ENCODE results near the gene TRIM9.

The TRIM9 gene

DNA sequence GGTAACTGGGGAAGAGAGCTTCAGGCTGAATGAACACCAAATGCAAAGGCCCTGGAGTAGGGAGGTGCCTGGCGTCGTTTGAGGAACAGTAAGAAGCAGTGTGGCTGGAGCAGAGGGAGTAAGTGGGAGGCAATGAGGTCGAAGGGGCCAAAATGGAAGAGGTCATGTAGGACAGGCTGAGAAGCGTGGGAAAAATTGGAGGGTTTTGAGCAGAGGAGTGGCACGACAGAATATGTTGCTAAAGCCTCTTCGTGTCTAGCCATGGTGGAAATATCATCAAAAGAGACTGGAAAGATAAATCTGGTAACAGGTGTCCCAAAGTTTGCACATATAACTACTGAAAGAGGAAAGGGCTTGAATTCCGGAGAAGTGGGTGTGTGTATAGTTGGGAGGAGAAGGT is 1.9 kb downstream of the TRIM9 start:
- no peak for TF ChIP-seq ZFX (IDR thresholded peaks at IDR 0.05)
- TF ChIP-seq, protein P1, sequence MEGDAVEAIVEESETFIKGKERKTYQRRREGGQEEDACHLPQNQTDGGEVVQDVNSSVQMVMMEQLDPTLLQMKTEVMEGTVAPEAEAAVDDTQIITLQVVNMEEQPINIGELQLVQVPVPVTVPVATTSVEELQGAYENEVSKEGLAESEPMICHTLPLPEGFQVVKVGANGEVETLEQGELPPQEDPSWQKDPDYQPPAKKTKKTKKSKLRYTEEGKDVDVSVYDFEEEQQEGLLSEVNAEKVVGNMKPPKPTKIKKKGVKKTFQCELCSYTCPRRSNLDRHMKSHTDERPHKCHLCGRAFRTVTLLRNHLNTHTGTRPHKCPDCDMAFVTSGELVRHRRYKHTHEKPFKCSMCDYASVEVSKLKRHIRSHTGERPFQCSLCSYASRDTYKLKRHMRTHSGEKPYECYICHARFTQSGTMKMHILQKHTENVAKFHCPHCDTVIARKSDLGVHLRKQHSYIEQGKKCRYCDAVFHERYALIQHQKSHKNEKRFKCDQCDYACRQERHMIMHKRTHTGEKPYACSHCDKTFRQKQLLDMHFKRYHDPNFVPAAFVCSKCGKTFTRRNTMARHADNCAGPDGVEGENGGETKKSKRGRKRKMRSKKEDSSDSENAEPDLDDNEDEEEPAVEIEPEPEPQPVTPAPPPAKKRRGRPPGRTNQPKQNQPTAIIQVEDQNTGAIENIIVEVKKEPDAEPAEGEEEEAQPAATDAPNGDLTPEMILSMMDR (conservative IDR thresholded peaks at IDR 0.05) = no peak

DNA sequence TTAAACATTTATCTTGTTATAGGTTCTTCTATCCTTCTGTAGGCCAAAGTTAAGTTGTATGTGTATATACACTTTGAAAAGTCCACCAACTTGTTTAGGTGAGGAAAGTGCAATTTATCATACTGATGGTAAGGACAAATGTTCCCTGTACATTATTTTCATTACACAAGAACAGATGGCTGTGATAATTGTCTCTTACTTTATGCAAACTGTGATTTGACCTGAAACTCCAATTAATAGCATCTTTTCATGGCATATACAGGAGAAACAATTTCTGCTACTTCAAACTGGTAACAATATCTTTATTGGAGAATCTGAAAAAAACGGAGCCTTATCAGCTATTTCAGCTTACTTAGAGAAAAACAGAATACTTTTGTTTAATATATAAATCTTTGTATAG is 5.6 kb downstream of the TRIM9 start:
- no peak overlapping the region for H3K27ac ChIP-seq
- TF ChIP-seq, protein P1 (conservative IDR thresholded peaks at IDR 0.05) = no peak
- TF ChIP-seq ZFX (IDR thresholded peaks at IDR 0.05) = no peak

More for the DNA sequence above, 1.9 kb downstream of the TRIM9 start:
- no peak overlapping the region for H3K27ac ChIP-seq

DNA sequence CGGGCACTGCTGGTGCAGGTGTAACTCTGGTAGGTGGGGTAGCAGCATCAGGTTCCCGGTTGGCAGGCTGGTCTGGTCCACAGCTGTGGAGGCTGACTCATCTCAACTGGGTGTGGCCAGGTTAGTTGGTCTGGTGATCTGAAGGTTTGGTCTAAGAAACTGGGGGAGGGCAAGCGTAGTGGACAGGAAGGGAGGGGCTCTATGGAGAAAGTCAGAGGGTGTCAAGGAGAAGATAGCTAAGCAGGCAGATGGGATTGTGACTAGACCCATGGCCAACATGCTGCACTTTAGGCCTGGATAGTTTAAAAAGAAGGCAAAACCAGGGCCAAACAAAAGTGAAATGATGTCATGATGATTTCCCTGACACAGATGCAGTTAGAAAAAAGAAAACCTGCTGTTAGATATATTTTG is 7.9 kb downstream of the TRIM9 start:
- no peak overlapping the region for H3K27ac ChIP-seq
- TF ChIP-seq, protein P1 (conservative IDR thresholded peaks at IDR 0.05) = no peak
- TF ChIP-seq ZFX (IDR thresholded peaks at IDR 0.05) = no peak

DNA sequence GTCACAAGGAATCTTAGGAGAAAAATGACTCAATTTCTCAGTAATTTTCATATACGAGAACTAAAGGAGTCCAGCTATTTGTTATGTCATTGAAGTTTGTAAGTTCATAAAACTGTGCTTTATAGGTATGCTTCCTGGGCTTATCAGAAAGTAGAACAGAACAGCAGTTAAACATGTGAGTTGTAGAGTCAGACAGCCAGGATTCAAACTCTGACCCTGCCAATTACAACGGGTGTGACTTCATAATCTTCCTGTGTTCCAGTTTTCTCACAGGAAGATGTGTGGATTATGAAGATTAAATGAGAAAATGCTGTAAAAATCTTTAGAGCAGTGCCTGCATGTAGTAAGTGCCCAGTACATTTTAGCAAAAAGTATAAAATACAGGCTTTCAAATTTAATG is 8.9 kb downstream of the TRIM9 start:
- no peak overlapping the region for H3K27ac ChIP-seq
- no peak for TF ChIP-seq ZFX (IDR thresholded peaks at IDR 0.05)

DNA sequence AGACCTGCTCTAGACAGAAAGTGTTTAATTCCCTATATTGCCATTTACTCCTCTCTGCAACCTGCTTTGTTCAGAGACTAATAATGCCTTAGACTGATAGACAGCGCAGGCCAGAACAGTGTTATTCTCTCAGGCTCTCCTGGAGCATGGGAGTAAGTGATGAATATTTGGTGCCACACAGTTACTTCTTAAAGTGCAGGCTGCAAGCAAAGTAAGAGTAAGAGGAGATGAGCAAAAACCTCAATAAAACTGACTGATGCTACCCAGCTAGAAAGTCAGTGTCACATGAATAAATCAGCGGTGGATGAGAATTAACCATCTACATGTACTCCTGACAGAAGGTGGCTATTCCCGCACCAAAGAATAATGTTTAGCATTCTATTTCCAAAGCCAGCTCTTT is 9.9 kb downstream of the TRIM9 start:
- TF ChIP-seq, protein P1 (conservative IDR thresholded peaks at IDR 0.05) = no peak
- TF ChIP-seq ZFX (IDR thresholded peaks at IDR 0.05) = no peak
- H3K27ac ChIP-seq = no peak overlapping the region

DNA sequence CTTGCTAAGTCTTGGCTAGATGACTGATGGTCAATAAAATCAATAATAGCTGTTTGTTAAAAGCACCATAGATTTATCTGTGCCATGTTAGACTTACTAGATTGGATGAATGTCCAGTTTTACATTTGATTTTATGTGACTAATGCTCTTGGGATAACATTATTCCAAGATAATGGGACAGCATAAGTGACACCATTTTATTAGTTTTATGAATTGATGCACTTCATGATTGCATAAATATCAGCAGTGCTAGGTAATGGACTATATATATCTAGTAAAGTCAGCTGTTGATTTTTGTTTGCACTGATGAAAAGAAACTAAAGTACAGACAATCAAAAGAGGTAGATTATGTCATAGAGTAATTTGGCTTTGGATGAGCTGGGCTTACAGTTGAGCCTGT is 10.4 kb downstream of the TRIM9 start:
- no peak for TF ChIP-seq ZFX (IDR thresholded peaks at IDR 0.05)
- TF ChIP-seq, protein P1 (conservative IDR thresholded peaks at IDR 0.05) = no peak
- no peak overlapping the region for H3K27ac ChIP-seq

DNA sequence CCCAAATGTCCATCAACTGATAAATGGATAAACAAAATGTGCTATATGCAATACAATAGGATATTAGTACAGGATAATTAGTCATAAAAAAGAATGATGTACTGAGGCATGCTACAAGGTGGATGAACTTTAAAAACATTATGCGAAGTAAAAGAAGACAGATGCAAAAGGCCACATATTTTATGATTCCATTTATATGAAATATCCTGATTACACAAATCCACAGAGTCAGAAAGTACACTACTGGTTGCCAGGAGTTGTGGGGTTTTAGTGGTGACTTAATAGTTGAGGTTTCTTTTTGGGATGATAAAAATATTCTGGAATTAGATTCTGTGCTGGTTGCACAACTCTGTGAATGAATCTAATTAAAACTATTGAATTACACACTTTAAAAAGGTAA is 12.6 kb downstream of the TRIM9 start:
- H3K27ac ChIP-seq = no peak overlapping the region
- TF ChIP-seq ZFX (IDR thresholded peaks at IDR 0.05) = no peak
- TF ChIP-seq, protein P1 (conservative IDR thresholded peaks at IDR 0.05) = no peak

DNA sequence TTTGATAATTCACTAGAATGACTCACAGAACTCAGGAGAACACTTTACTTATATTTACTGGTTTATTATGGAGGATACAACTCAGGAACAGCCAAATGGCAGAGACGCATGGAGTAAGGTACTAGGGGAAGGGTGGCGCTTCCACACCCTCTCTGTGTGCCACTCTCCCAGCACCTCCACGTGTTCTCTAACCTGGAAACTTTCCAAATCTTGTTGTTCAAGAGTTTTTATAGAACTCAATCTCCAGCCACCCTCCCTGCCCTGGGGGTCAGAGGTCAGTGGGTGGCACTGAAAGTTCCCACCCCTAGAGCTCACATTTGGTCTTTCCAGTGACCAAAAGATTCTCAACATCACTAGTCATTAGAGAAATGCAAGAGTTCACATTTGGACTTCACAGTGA is 13.2 kb downstream of the TRIM9 start:
- H3K27ac ChIP-seq = no peak overlapping the region
- TF ChIP-seq ZFX (IDR thresholded peaks at IDR 0.05) = no peak
- TF ChIP-seq, protein P1 (conservative IDR thresholded peaks at IDR 0.05) = no peak
